GM12872 (cell line): ENCODE measurements around the gene ESAM.
A peak's percentile ranks its signal among the peaks of the same experiment; 100 is the strongest.

Experiments
- CTCF ChIP-seq: IDR thresholded peaks from 3 replicates; pipeline ENCODE4 v1.5.1; 2011; ENCODE audit warnings: low read depth, mild to moderate bottlenecking, low read length, moderate library complexity; ENCODE audit not compliant: insufficient read depth

ESAM gene

DNA sequence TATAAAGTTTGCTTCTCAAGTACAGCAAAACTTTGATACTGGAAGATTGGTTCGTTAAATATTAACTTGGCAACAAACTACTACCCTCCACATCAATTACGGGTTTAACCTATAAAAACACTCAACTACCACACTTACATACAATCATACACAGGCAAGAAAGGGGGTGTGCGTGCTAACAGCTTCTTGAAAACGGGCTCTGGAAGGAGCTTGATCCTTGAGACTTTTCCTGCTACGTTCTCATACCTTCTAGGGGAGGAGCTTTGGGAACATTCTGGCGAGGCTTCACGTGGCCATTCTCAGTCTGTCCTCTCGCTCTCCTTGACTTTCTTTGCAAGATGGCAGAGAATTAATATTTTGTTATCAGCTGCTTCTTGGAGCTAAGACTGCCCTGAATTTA, 6.8 kb upstream of the ESAM start:
- no peak for TF ChIP-seq CTCF

- no peak for TF ChIP-seq CTCF
Observed at GRCh38 chr11:124766156-124766555, 4.1 kb upstream of the ESAM start.

DNA sequence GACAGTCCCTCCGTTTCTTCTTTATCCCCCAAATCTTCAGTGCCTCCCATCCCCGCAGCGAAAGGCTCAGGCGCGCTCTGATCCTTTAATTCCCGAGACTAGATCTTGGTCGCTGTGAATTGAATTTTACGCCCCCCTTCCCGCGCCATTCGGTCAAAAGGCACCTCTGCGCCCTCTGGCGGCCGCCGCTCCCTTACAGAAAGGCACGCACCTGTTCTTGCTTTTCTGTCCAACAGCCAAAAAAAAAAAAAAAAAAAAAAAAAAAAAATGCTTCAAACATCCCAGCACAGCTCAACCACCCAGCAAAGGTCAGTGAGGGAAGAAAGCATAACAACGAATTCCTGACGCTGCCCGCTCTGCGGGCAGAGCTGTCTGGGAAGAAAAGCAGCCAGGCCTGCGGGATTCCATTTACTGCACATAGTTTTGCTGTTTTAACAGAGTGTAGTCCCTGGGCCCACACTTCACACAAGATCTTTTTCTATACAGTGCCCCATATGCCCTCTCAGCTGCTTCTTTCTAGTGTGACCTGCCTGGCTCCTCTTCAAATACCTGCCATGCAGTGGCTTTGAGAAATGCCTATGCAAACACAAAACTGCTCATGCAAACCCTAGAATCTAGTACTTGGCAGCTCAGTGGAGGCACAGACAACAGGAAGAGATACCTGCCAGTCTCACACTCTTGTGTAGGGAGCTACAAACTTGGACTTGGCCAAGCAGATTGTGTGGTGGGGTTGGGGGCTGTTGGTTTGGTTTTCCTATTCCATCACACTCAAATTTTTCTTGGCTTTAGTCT, 1.3 kb upstream of the ESAM start:
- peak; percentile 78 for TF ChIP-seq CTCF

GRCh38 chr11:124762624-124763155, 600 bp upstream of the ESAM start:
- TF ChIP-seq CTCF: no peak

GRCh38 chr11:124761301-124762104, 587 bp downstream of the ESAM start:
- TF ChIP-seq CTCF: peak; percentile 40; the same call in 2 of the 3 replicates

GRCh38 chr11:124760806-124761205, 1.3 kb downstream of the ESAM start:
- TF ChIP-seq CTCF: no peak

DNA sequence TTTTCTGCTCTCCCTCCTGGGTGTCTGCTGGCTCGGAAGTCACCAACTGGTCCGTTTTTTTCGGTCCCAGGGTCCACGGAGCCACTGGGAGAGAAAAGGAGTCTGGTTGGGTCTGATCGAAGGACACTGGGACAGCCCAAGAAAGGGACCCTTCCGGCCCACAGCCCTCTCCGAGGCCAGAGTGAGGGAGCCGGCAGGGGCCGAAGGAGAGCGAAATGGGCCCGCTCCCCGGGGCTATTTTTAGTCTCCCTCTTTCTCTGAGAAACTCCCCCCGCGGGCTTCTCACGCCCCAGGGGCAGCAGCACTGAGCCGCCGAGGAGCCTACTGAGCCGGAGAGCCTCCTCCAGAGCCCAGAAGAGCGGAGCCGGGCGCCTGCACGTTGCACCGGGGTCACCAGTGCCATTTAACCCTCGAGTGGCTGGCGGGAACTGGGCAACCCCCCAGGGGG, 1.9 kb downstream of the ESAM start:
- no peak for TF ChIP-seq CTCF
